Naive thymus-derived CD4-positive, alpha-beta T cell (primary cell): Measurements from ENCODE around the gene SORL1. TPM values are rescaled to one million over a fixed set of nuclear protein-coding genes. Genes with fewer than 3 reads are reported as not detected.

Source experiments
- ATAC-seq: fragments of 150-1000 bp; cut with Tn5 transposase; 2 replicates; pipeline ENCODE4 v1.10.0; 2021; ENCODE audit warnings: mild to moderate bottlenecking, moderate library complexity
- CTCF ChIA-PET: fragments of 350-600 bp; sonication (Branson Sonifier 250); formaldehyde crosslinking; loops from one replicate; lab custom pipeline; 2021; ENCODE audit warnings: antibody characterized with exemption; lab: Charles Lee
- POLR2A ChIA-PET: fragments of 350-600 bp; sonication (Branson Sonifier 250); formaldehyde crosslinking; loops from one replicate; lab custom pipeline; 2021; ENCODE audit warnings: antibody characterized with exemption, inconsistent platforms; lab: Charles Lee
- DNase-seq, 9 donors: peaks; one replicate each; pipeline versions ENCODE4 v3.0.0 to v3.0.0-alpha.2; 2020 to 2022; ENCODE audit warnings: mixed read lengths in 1 of 9
- H3K27ac ChIP-seq: one replicate; pipeline ENCODE4 v1.7.0; 2013; ENCODE audit warnings: mild to moderate bottlenecking, low read depth, low read length, moderate library complexity
- H3K27me3 ChIP-seq, 2 donors: one replicate each; pipeline ENCODE4 v1.7.0; 2013; ENCODE audit warnings: low read length in 2 of 2, mild to moderate bottlenecking in 2 of 2, moderate library complexity in 2 of 2; ENCODE audit not compliant: control insufficient read depth in 2 of 2, insufficient read depth in 2 of 2
- H3K36me3 ChIP-seq, 3 experiments: 1 replicate in 2 of 3; 2 replicates in 1 of 3; pipeline ENCODE4 v1.7.0; 2013; ENCODE audit warnings: low read length in 3 of 3, mild to moderate bottlenecking in 3 of 3, moderate library complexity in 1 of 3; ENCODE audit not compliant: insufficient read depth in 3 of 3, control insufficient read depth in 2 of 3
- H3K4me1 ChIP-seq, 2 donors: one replicate each; pipeline ENCODE4 v1.7.0; 2013; ENCODE audit warnings: low read length in 2 of 2, mild to moderate bottlenecking in 2 of 2, moderate library complexity in 1 of 2; ENCODE audit not compliant: control insufficient read depth in 2 of 2, insufficient read depth in 2 of 2
- H3K4me3 ChIP-seq: 2 replicates; pipeline ENCODE4 v1.7.0; 2013; ENCODE audit warnings: mild to moderate bottlenecking, low read length
- H3K9me3 ChIP-seq, 3 experiments: 1 replicate in 2 of 3; 2 replicates in 1 of 3; pipeline ENCODE4 v1.7.0; 2013; ENCODE audit warnings: low read length in 3 of 3; ENCODE audit not compliant: control insufficient read depth in 2 of 3
- H3K27ac Mint-ChIP-seq, 9 donors: one replicate each; pipeline ENCODE4 v1.8.0; 2020 to 2022; ENCODE audit warnings: mixed read lengths in 9 of 9, mild to moderate bottlenecking in 8 of 9, moderate library complexity in 5 of 9, inconsistent platforms in 2 of 9
- H3K27me3 Mint-ChIP-seq, 5 donors: one replicate each; pipeline ENCODE4 v1.8.0; 2021 to 2022; ENCODE audit warnings: mixed read lengths in 5 of 5, mild to moderate bottlenecking in 1 of 5
- H3K36me3 Mint-ChIP-seq, 5 donors: one replicate each; pipeline ENCODE4 v1.8.0; 2020 to 2022; ENCODE audit warnings: mixed read lengths in 5 of 5, mild to moderate bottlenecking in 3 of 5, inconsistent platforms in 1 of 5
- H3K4me1 Mint-ChIP-seq, 7 donors: one replicate each; pipeline ENCODE4 v1.8.0; 2020 to 2022; ENCODE audit warnings: mixed read lengths in 7 of 7, mild to moderate bottlenecking in 3 of 7, inconsistent platforms in 1 of 7
- H3K4me3 Mint-ChIP-seq, 10 donors: one replicate each; pipeline ENCODE4 v1.8.0; 2020 to 2022; ENCODE audit warnings: mild to moderate bottlenecking in 10 of 10, mixed read lengths in 10 of 10, moderate library complexity in 6 of 10, inconsistent platforms in 2 of 10
- H3K9me3 Mint-ChIP-seq, 11 donors: one replicate each; pipeline ENCODE4 v1.8.0; 2020 to 2022; ENCODE audit warnings: mixed read lengths in 11 of 11, mild to moderate bottlenecking in 4 of 11, inconsistent platforms in 1 of 11, moderate library complexity in 1 of 11
- intact Hi-C, 2 donors: fragments of 100-400 bp; cut with micrococcal nuclease; formaldehyde crosslinking; loops; one replicate each; pipeline ENCODE4 v1.15.1; 2023
- polyA plus RNA-seq, 2 donors: library from polyadenylated mRNA; unstranded; fragments of 300-500 nt; fragmentation: Illumina TruSeq; gene quantifications; one replicate each; pipeline ENCODE4 v1.2.3, GENCODE V29; 2021
- total RNA-seq, 6 experiments: library from RNA in 5 of 6; stranded (reverse) in 5 of 6; gene quantifications; 1 replicate in 5 of 6; 2 replicates in 1 of 6; pipeline ENCODE4 v1.2.3 and lab custom pipeline; 2021 to 2026

The SORL1 gene
- total and polyA plus RNA-seq, 7 experiments from 2014 or later: 165 to 555 (median 321) TPM

- no peak overlapping the region for H3K4me3 ChIP-seq
- H3K4me1 ChIP-seq: no peaks in the 10 kb centered on the region
- DNase-seq: no peak
- Mint-ChIP-seq H3K27ac (peak overlapping the region in 2 of 9 donors; percentile 22 to 29), H3K4me1 (peaks cover 0 to 10% (median 7%) of the 10 kb centered on the region in 7 donors), H3K4me3 (no peak overlapping the region), H3K36me3 (peaks cover 16 to 81% (median 65%) of the 10 kb centered on the region in 5 donors), H3K9me3 (peaks cover 0 to 2% (median 0%) of the 10 kb centered on the region in 11 donors), H3K27me3 (no peaks in the 10 kb centered on the region)
- no peaks in the 10 kb centered on the region for H3K9me3 ChIP-seq
- POLR2A ChIA-PET: interaction anchor here (1.2 kb wide), 1 partner anchor 20 kb away, joined by 3 read pairs; no protein-coding TSS in a partner anchor
- CTCF ChIA-PET: interaction anchor here (0.9 kb wide), 1 partner anchor 404 kb away, joined by 3 read pairs; no protein-coding TSS in a partner anchor
- H3K36me3 ChIP-seq: peaks cover 28 to 88% (median 44%) of the 10 kb centered on the region in 3 experiments
- no peak overlapping the region for H3K27ac ChIP-seq
- ATAC-seq: no peak
- H3K27me3 ChIP-seq: no peaks in the 10 kb centered on the region
- intact Hi-C loops: no loop called here
Measured at GRCh38 chr11:121603316-121603715, 151.2 kb downstream of the SORL1 start.

- no peaks in the 10 kb centered on the region for H3K9me3 ChIP-seq
- ChIA-PET CTCF (interaction anchor here (0.9 kb wide), 1 partner anchor 405 kb away, joined by 3 read pairs; no protein-coding TSS in a partner anchor), POLR2A (interaction anchor here (1.2 kb wide), 1 partner anchor 19 kb away, joined by 3 read pairs; no protein-coding TSS in a partner anchor)
- ATAC-seq: no peak
- peaks cover 30 to 90% (median 51%) of the 10 kb centered on the region in 3 experiments for H3K36me3 ChIP-seq
- H3K36me3 Mint-ChIP-seq: peaks cover 23 to 85% (median 67%) of the 10 kb centered on the region in 5 donors
- H3K27me3 ChIP-seq: no peaks in the 10 kb centered on the region
- intact Hi-C loops: loop anchor here in 1 of 2 donors (2.0 kb wide), 1 partner anchor 13 kb away; no protein-coding TSS in a partner anchor
- DNase-seq: no peak
- H3K4me1 ChIP-seq: no peaks in the 10 kb centered on the region
- no peak overlapping the region for H3K27ac ChIP-seq
- peaks cover 0 to 9% (median 6%) of the 10 kb centered on the region in 7 donors for H3K4me1 Mint-ChIP-seq
- peaks cover 0 to 2% (median 0%) of the 10 kb centered on the region in 11 donors for H3K9me3 Mint-ChIP-seq
- no peak overlapping the region for H3K4me3 Mint-ChIP-seq
- no peaks in the 10 kb centered on the region for H3K27me3 Mint-ChIP-seq
- H3K27ac Mint-ChIP-seq: peak overlapping the region in 3 of 9 donors; percentile 24 to 46 (median 25)
- H3K4me3 ChIP-seq: no peak overlapping the region
Measured at GRCh38 chr11:121604152-121604551, 152.0 kb downstream of the SORL1 start.

DNA sequence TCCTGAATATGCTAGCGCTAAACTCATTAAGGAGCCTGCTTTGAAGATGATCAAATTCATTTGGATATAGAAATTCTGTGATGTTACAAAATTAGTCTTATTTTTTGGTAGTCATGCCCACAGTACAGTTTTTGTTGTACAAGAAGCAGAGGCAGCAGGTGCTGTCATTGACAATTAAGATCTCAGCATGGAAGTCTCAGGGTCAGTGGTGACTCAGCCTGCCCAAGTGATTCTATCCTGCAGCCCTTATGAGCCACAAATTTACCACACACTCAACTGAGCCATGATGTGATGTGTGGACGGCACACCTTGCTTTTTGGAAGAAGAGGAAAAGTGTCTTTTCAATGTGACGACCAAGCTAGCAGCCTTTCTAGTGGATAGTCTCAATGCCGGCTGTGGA is 154.2 kb downstream of the SORL1 start:
- no peak overlapping the region for H3K4me3 Mint-ChIP-seq
- peak overlapping the region in 1 of 9 donors; percentile 66 for H3K27ac Mint-ChIP-seq
- ChIA-PET POLR2A (interaction anchor here (1.4 kb wide), 1 partner anchor 314 kb away, joined by 3 read pairs; the partner anchor contains the start of gene SC5D), CTCF (no interaction called here)
- H3K27me3 Mint-ChIP-seq: no peaks in the 10 kb centered on the region
- peaks cover 24 to 95% (median 64%) of the 10 kb centered on the region in 5 donors for H3K36me3 Mint-ChIP-seq
- intact Hi-C loops: no loop called here
- Histone ChIP-seq H3K27ac (no peak overlapping the region), H3K4me1 (no peaks in the 10 kb centered on the region), H3K27me3 (no peaks in the 10 kb centered on the region), H3K9me3 (no peaks in the 10 kb centered on the region), H3K4me3 (no peak overlapping the region), H3K36me3 (peaks cover 33 to 100% (median 61%) of the 10 kb centered on the region in 3 experiments)
- DNase-seq: no peak
- H3K4me1 Mint-ChIP-seq: peaks cover 0 to 3% (median 0%) of the 10 kb centered on the region in 7 donors
- no peak for ATAC-seq
- peaks cover 0 to 2% (median 0%) of the 10 kb centered on the region in 11 donors for H3K9me3 Mint-ChIP-seq

GRCh38 chr11:121607341-121607740 is 155.2 kb downstream of the SORL1 start:
- no peaks in the 10 kb centered on the region for H3K27me3 ChIP-seq
- CTCF ChIA-PET: no interaction called here
- Mint-ChIP-seq H3K27ac (no peak overlapping the region), H3K4me1 (no peaks in the 10 kb centered on the region), H3K9me3 (peaks cover 0 to 2% (median 0%) of the 10 kb centered on the region in 11 donors), H3K4me3 (no peak overlapping the region), H3K36me3 (peaks cover 19 to 91% (median 63%) of the 10 kb centered on the region in 5 donors), H3K27me3 (no peaks in the 10 kb centered on the region)
- intact Hi-C loops: no loop called here
- ATAC-seq (no peak), DNase-seq (no peak)
- no peak overlapping the region for H3K4me3 ChIP-seq
- POLR2A ChIA-PET: interaction anchor here (1.4 kb wide), 1 partner anchor 315 kb away, joined by 3 read pairs; the partner anchor contains the start of gene SC5D
- peaks cover 36 to 99% (median 65%) of the 10 kb centered on the region in 3 experiments for H3K36me3 ChIP-seq
- no peaks in the 10 kb centered on the region for H3K4me1 ChIP-seq
- H3K9me3 ChIP-seq: no peaks in the 10 kb centered on the region
- no peak overlapping the region for H3K27ac ChIP-seq

DNA sequence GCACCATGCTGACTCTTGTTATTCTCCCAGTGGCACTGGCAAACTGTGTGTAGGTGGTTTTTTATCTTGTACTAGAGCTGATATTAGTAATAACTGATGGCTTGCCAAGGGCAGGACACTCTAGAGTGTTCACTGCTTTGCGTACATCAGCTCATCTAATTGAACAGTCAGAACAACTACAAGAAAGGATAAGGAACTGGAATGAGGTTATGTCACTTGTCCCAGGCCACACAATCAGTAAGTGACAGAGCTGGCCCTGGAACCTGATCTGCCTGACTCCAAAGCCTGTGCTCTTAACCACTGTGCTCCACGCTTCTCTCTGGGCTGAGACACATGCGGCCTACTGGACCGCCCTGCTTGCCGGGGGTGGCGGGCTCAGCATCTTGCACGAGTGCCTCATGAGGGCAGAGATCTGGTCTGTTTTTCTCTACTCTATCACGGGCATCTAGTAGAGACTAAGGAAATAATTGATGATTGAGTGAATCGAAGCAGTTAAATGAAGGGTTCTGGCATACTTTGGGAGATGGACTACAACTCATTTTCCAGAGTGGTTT is 156.5 kb downstream of the SORL1 start:
- ATAC-seq (no peak), DNase-seq (no peak)
- no peaks in the 10 kb centered on the region for H3K27me3 Mint-ChIP-seq
- H3K4me1 Mint-ChIP-seq: no peaks in the 10 kb centered on the region
- no peaks in the 10 kb centered on the region for H3K4me1 ChIP-seq
- H3K4me3 Mint-ChIP-seq: no peak overlapping the region
- H3K9me3 Mint-ChIP-seq: peaks cover 0 to 2% (median 0%) of the 10 kb centered on the region in 11 donors
- no peaks in the 10 kb centered on the region for H3K9me3 ChIP-seq
- H3K4me3 ChIP-seq: no peak overlapping the region
- intact Hi-C loops: no loop called here
- peaks cover 38 to 99% (median 70%) of the 10 kb centered on the region in 3 experiments for H3K36me3 ChIP-seq
- H3K36me3 Mint-ChIP-seq: peaks cover 23 to 88% (median 67%) of the 10 kb centered on the region in 5 donors
- no peak overlapping the region for H3K27ac ChIP-seq
- POLR2A ChIA-PET: interaction anchor here (1.4 kb wide), 1 partner anchor 17 kb away, joined by 3 read pairs; no protein-coding TSS in a partner anchor
- CTCF ChIA-PET: no interaction called here
- H3K27ac Mint-ChIP-seq: peak overlapping the region in 2 of 9 donors; percentile 22 to 26
- no peaks in the 10 kb centered on the region for H3K27me3 ChIP-seq

DNA sequence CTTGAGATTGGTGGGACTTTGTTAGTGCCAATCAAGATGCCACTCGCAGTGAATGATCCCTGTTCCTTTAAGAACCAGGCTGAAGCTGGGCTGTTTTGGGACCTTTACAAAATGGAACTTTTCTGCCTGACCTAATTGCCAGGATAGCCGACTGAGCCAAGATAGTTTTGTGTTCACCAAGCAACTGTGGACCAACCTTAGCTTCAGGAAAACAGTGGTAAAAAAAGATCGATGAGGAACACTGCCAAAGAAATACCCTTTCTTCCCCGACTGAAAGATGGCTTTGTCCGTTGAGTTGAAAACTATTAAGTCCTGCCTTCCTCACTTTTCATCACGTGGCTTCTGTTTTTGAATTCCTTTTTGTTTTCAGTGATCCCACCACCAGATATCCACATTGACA is 158.6 kb downstream of the SORL1 start:
- H3K27ac ChIP-seq: no peak overlapping the region
- Mint-ChIP-seq H3K36me3 (peaks cover 28 to 90% (median 65%) of the 10 kb centered on the region in 5 donors), H3K9me3 (peaks cover 0 to 2% (median 0%) of the 10 kb centered on the region in 11 donors), H3K4me1 (no peaks in the 10 kb centered on the region), H3K4me3 (no peak overlapping the region), H3K27me3 (no peaks in the 10 kb centered on the region), H3K27ac (peak overlapping the region in 2 of 9 donors; percentile 37 to 55)
- DNase-seq (no peak), ATAC-seq (no peak)
- no peaks in the 10 kb centered on the region for H3K4me1 ChIP-seq
- H3K27me3 ChIP-seq: no peaks in the 10 kb centered on the region
- no peak overlapping the region for H3K4me3 ChIP-seq
- intact Hi-C loops: no loop called here
- peaks cover 48 to 99% (median 69%) of the 10 kb centered on the region in 3 experiments for H3K36me3 ChIP-seq
- H3K9me3 ChIP-seq: no peaks in the 10 kb centered on the region
- ChIA-PET POLR2A (interaction anchor here (0.7 to 1.1 kb wide), 2 partner anchors 17 to 1051 kb away, joined by 3 read pairs; no protein-coding TSS in a partner anchor), CTCF (no interaction called here)
